ENCODE measurements around the gene DCUN1D1.
"Not testable (repeated sequence)": the region's sequence is repeated elsewhere in the genome, so short reads cannot be mapped to it uniquely, and the experiment has no call there.

Gene DCUN1D1

DNA sequence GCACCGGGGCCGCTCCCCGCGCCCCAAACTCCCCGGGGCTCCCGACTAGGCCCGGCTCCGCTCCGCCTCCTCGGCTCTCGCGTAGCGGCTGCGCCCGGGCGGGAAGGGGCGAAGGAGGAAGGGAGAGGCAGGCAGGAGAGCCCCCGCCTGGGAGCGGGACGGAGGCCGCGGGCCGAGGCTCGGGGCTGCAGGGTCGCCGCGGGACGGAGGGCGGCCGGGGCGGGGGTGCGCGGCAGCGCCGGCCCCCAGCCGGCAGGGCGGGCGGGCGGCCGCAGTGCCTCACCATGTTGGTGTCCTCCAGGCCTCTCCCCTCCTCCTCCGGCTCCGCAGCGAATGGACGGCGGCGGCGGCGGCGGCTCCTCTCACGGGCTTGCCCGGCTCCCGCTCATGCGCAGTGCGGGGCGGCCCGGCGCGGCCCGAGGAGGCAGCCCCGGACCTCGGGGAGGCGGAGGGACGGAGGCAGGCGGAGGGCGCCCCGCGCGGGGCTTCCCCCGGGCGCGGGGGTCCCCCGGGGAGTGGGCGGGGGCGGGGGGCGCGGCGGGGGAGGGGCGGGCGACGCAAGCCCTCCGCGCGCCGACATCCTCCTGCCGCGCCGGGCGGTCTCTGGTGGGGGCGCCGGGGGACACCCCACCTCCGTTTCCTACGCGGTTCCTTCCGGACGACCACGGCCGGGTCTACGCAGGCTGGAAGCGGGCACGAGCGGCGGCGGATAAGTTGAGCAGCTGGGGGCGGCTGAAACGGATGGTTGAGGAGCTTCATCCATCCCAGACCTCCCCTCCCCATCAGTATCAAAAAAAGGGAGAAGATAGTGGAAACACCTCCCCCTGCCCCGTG, at the start of gene DCUN1D1:
Gene DCUN1D1 (minus strand): TSS at position 335 of the 834 bp plus-strand sequence. CDS start 49 bp downstream, at position 286.
- DNase-seq, result peak; percentile 72

DNA sequence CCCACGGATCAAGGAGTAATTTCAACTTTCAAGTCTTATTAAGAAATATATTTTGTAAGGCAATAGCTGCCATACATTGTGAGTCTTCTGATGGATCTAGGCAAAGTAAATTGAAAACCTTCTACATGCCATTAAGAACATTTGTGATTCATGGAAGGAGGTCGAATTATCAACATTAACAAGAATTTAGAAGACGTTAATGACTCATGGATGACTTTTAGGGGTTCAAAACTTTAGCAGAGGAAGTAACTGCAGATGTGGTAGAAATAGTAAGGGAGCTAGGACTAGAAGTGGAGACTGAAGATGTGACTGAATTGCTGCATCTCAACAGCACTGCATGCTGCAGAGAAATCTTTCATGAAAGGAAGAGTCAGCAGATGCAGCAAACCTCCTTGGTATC, 48.1 kb upstream of the DCUN1D1 start:
- no peak for DNase-seq

DNA sequence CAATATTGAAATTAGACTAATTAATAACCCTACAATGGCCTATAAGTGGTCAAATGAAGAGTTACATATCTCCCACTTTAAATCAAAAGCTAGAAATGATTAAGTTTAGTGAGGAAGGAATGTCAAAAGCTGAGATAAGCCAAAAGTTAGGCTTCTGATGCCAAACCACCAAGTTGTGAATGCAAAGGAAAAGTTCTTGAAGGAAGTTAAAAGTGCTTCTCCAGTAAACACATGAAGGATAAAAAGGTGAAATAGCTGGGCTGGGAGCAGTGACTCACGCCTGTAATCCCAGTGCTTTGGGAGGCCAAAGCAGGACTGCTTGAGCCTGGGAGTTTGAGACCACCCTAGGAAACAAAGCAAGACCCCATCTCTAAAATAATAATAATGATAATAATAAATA, 46.9 kb upstream of the DCUN1D1 start:
- no peak for DNase-seq

DNA sequence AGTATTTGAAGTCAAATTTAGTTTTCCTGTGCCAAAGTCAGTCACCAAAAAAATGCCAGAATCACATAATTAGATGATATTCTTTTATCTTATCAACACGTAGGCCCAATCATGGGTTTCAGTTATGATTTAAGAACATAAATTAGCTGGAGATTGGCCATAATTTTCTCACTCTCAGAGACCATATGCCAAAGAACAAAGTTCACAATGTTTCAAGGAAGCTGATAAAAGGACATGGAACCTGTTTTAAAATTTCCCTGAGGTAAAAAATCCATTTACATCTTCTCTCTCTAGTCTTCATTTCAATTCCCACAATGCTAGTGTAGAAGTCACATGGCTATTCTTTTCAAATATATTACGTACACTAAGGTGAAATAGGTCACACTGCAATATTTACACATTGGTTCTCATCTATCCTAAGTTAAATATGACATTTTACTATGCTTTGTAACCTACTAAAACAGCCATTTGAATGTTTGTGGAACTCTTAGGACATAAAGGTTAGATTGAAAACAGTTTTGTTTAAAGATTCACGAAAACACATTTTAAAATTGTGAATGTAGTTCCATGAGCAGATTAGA, 42.7 kb upstream of the DCUN1D1 start:
- DNase-seq, result no peak

DNA sequence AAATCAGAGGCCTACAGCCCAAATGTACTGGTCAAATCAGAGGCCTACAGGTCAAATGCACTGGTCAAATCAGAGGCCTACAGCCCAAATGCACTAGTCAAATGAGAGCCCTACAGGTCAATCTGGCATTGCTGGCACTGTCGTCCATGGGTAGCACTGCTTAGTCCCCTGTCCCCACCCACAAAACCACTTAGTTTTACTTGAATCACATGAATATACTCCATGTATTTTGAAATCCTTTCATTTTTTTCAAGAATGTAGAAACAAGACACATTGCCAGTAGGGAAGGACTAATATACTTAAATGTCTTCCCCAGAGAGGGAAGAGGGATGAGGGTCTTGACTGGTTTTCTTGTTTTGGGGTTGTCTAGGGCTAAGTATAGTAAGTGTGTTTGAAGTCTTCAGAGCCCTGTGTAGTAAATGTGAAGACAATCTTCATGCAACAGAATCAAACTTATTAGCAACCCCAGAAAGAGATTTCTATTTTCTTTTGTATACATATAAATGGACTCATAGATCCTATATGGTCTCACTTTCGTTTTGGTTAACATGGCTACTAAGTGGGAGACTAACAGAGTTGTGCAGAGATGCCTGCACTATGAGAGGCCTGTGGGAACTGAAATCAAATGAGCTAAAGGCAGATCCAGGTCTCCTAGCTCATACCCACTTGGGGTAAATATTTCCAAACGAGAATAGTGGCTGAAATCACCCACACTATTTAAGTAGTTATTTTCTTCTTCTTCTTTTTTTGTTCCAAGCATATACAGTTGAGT, 38.3 kb upstream of the DCUN1D1 start:
- DNase-seq, result no peak

DNA sequence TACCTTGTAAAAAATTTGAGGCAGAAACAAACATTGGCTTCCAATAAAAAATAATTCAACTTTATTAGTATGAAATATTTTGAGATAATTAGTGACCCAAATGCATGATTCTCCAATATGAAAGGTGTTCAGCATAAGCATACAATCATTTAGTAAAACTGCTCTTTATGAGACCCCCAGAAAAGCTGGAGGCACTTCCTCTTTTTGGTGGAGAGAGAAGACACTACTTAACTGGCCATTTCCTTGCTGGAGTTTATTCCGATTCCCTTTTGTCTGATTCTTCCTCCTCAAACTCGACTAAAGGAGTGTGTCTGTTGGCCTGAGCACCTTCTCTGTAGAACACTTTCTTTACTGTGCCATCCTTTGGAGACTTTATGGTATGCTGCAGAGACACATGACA, 34.8 kb upstream of the DCUN1D1 start:
- no peak for DNase-seq

DNA sequence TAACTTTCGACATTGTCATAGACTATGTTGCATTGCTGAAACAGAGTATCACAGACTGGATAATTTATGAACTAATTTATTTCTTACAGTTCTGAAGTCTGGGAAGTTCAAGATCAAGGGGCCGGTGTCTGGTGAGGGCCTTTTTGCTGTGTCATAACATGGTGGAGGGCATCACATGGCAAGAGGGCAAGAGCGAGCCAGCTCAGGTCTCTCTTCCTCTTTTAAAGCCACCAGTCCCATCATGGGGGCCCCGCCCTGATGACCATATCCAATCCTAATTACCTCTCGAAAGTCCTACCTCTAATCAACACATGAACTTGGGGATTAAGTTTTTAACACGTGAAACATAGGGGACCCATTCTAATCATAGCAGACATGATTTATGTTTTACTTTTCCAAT, 33.5 kb upstream of the DCUN1D1 start:
- no peak for DNase-seq

DNA sequence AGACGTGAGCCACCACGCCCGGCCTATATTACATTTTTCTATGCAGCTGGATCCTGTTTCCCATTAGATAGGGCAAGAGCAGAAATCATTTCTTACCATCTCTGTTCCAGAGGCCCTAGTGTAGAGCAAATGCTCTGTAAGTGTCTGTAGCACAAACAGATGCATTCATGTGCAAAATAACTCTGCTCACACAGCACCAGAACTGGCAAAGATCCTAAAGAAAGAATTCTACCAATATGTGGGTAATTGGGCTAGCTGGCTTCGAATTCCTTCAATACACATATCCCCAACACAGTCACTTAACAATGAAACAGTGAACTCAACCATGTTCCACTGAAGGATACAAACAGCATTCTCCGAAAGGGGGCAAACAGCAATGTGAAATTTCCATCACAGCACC, 32.7 kb upstream of the DCUN1D1 start:
- no peak for DNase-seq

DNA sequence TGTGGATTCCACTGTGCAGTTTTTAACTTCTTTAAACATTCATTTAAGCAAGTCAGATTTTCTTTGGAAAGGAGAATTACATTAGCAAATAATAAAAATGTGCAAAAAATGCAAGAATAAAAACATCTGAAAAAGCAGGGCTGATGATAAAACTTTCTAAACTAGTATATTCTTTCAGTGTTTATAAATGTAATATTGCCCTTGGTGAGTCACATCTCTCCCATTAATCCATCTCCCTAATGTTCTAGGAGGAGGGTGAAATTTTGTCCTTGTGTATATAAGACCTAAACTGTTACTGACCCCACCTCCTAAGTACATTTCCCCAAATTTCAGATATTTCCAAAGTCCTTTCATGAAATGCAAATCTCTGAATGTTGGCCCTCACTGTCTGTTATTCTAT, 28.5 kb upstream of the DCUN1D1 start:
- no peak for DNase-seq

DNA sequence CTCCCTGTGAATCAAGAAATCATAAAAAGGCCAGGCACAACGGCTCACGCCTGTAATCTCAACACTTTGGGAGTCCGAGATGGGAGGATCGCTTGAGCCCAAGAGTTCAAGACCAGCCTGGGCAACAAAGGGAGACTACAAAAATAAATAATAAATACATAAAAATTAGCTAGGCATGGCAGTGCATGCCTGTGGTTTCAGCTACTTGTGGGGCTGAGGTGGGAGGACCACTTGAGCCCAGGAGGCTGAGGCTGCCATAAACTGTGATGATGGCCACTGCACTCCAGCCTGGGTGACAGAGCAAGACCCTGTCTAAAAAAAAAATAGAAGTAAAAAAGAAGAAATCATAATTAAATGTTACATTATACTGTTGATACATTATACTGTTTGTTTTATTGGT, 28.0 kb upstream of the DCUN1D1 start:
- DNase-seq, result no peak

DNA sequence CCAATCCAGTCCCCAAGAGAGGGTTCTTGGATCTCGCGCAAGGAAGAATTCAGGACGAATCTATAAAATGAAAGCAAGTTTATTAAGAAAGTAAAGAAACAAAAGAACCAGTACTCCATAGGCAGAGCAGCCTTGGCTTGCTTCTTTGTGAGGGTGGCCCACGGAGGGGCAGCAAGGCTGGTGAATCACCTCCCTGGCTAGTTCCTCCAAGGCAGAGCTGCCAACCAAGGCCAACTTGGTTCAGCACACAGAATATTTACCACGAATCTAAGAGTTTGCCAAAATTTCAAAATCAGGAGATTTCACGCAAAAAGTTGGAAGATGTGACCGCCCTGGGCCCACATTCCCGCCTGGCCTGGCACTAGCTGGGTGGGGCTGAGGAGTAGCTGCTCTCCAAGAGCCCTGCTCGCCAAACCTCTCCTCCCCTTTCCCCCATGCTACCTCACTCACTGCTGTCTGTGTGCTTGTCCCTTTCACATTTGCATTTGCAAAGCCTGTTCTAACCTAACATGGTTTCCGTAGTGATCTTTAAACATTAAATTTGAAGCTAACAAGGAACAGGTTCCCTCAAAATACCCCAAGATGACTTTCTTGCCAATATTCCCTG, 26.2 kb upstream of the DCUN1D1 start:
- no peak for DNase-seq

DNA sequence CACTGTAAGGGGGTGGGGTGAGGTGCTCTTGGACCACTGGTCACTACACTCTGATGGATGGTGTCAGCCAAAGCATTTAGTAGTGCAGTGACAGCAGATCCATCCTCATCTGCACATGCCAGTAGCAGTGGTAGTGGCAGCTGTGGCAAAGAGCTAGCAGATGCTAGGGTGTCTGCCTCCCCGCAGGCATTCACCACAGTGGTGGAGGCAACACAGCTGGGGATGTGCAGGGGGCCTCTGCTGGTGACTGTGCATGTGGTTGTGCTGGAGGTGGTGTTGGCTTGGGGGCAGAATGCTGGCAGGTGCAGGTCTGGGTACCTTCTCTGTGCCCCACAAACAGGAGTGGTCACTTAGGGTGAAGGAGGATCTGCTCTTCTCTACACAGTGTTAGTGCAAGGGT, 19.4 kb upstream of the DCUN1D1 start:
- DNase-seq, result no peak

DNA sequence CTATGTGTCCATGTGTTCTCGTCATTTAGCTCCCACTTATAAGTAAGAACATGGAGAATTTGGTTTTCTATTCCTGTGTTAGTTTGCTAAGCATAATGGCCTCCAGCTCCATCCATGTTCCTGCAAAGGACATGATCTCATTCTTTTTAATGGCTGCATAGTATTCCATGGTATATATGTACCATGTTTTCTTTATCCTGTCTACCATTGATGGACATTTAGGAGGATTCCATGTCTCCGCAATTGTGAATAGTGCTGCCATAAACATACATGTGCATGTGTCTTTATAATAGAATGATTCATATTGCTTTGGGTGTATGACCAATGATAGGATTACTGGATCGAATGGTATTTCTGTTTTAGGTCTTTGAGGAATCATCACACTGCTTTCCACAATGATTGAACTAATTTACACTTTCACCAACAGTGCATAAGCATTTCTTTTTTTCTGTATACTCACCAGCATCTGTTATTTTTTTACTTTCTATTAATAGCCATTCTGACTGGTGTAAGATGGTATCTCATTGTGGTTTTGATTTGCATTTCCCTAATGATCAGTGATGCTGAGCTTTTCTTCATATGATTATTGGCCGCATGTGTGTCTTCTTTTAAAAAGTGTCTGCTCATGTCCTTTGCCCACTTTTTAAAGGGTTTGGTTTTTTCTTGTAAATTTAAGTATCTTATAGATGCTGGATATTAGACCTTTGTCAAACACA, 13.3 kb upstream of the DCUN1D1 start:
- not testable (repeated sequence) for DNase-seq

DNA sequence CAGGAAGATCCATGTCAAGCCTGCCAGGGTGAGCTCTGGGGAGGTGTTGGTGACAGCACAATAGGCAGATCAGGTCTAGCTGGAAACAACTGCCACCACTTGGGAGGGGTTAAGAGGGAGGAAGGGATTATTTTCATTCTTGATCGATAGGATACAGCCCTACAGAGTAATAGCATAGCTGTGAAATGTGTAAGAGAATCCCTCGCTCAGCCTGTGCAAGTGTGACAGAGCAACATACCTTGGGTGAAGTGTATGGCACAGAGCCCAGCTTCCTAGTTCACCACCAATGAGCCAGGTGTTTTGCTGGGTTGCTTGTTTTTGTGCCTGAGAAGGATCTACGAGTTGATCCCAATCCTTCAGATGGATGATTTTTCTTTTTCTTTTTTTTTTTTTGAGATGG, 9.2 kb upstream of the DCUN1D1 start:
- DNase-seq, result peak; percentile 96

DNA sequence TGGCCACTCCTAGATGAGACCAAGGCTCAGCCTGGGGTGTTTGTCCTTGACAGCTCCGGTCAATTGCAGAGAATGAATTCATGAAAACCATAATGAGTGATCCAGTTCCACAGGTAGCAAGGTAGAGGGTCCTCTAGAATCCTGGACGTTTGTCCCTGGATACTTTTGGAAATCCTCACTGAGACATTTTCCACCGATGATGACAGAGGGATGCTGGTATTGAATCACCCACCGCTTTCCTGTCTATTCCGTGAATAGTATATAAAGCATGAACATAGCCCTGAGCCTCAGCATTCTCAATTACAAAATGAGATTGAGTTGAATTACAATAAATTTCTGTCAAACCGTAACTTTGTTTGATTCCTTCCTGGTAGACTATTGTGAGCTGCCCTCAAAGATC, 5.7 kb upstream of the DCUN1D1 start:
- DNase-seq, result no peak

DNA sequence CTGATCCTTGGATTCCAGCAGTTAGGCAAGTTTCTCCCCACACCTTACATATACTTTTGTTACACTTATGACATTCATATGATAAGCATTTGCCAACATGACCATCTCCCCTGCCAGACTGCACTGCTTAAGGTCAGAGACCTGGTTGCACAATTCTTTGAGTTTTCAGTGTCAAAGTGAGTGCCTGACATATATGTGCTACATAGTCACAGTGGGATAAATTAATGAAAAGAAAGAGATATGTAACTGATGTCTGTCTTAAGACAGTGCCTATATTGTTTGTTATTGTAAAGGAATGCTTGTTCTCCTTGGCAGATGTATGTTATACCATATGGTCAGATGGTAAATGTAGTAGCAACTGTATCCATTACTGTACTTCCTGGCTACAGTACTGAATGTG, 3.5 kb upstream of the DCUN1D1 start:
- DNase-seq, result no peak

DNA sequence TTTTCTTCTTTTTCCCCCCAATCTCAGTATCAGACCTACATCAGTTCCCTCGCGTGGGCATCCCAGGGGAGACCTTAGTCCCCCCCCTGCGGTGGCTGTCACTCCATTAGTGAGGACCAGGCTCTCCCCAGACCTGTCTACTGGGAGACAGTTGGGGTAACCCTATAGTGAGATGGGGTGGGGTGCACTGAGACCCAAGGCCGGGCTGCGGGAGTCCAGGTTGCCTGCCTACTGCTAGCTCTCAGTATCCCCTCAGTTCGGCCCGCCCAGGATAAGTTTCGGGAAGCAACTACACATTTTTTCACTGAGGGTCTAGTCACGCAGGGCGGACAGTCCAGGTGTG, 671 bp upstream of the DCUN1D1 start:
- DNase-seq, result no peak

DNA sequence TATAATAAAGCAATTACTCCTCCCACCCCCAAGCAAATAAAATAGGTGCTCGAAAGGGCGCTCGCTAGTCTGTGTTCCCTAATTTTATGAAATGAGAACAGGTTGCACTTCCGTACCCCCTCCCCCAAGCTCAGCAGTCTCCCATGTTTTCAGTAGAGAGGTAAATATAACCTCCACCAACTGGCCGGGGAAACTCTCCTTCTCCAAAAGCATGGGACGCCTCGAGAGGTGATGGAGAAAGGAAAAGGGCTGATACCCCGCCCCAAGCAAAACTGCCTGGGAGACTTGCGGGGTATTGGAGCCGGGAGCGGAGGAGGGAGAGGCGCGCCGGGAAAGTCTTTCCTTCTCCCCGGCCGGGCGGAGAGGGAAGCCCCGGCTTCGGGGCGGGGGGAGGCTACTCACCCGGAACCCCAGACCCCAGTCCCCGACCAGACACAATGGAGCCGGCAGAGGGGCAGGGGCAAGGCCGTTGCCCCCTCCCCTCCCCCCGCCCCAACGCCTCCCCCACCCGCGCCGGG, 605 bp downstream of the DCUN1D1 start:
- DNase-seq, result peak; percentile 34

DNA sequence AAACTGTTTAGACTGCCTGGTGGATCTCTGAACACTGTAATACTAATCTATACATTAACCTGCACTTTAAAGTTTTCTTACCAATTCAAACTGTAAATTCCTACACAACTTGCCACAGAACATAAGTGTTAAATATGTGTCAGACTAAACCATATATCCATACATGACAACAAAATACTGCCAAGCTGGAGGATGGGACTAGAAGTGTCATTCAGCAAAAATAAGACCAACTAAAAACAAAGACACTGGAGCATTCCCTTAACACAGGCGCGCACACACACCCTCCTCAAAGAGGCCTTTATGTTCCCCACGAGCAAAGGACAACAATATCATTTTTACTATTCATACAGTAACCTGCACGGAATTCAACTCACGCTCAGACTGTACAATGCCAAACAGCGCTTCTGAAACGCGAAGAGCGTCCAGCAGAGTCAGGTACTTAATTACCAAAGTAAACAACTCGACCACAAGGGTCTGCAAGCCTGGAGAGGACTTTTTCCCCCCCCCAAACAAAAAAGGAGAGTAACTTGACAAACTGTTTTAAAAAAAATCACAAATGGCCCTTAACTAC, 1.1 kb downstream of the DCUN1D1 start:
- DNase-seq, result no peak

DNA sequence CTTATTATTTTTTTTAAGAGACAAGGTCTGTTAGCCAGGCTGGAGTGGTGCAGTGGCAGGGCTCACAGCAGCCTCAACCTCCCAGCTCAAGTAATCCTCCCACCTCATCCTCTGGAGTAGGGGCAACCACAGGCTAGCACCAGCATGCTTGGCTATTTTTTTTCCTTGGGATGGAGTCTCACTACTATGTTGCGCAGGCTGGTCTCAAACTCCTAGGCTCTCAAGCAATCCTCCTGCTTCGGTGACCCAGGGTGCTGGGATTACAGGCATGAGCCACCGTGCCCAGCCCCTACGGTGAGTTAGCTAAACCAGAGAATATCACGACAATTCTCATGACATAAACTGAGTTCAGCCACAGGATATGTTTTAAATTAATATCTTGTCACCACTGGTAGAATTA, 2.0 kb downstream of the DCUN1D1 start:
- no peak for DNase-seq

DNA sequence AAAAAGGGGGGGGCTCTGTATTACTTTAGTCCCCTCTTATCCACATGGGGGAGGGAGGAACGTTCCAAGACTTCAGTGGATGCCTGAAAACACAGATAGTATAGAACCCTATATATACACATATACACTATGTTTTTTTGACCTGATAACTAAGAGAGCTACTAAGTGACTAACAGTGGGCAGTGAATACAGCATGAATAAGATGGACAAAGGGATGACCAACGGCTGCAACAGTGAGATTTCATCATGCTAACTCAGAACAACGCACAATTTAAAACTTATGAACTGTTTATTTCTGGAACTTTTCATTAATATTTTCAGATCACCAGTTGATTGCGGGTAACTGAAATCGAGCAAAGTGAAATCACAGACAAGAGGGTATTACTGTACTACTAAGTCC, 7.3 kb downstream of the DCUN1D1 start:
- no peak for DNase-seq

DNA sequence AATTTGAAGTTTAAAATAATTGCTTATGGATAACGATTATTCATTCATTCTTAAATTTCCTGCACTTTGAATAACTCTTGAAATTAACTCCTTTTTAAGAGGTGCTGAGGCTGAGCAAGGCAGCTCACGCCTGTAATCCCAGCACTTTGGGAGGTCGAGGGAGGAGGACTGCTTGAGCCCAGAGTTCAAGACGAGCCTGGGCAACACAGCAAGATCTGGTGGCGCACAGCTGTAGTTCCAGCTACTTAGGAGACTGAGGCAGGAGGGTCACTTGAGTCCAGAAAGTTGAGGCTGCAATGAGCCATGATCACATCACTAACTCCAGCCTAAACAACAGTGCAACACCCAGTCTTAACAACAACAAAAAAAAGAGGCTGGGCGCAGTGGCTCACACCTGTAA, 8.0 kb downstream of the DCUN1D1 start:
- no peak for DNase-seq

All from NCI-H2171 treated with DMSO at 0.1 percent for 48 hours (cell line).